ENCODE data around the gene PUSL1.

The PUSL1 gene

GRCh38 chr1:1318131-1318652 lies 9.8 kb downstream of the PUSL1 start:
- no peak overlapping the region for H3K4me3 ChIP-seq (ENCODE audit: low read depth, low read length)
- TF ChIP-seq, protein P1, sequence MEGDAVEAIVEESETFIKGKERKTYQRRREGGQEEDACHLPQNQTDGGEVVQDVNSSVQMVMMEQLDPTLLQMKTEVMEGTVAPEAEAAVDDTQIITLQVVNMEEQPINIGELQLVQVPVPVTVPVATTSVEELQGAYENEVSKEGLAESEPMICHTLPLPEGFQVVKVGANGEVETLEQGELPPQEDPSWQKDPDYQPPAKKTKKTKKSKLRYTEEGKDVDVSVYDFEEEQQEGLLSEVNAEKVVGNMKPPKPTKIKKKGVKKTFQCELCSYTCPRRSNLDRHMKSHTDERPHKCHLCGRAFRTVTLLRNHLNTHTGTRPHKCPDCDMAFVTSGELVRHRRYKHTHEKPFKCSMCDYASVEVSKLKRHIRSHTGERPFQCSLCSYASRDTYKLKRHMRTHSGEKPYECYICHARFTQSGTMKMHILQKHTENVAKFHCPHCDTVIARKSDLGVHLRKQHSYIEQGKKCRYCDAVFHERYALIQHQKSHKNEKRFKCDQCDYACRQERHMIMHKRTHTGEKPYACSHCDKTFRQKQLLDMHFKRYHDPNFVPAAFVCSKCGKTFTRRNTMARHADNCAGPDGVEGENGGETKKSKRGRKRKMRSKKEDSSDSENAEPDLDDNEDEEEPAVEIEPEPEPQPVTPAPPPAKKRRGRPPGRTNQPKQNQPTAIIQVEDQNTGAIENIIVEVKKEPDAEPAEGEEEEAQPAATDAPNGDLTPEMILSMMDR (IDR thresholded peaks at IDR 0.05; ENCODE audit: insufficient read depth, low read length, missing control alignments), result no peak
- POLR2A ChIA-PET, result interaction anchor here (0.6 to 1.0 kb wide), 3 partner anchors 9 to 53 kb away, joined by 3 to 4 read pairs (median 3); no protein-coding TSS in a partner anchor
- CTCF ChIA-PET, result interaction anchor here (1.3 kb wide), 1 partner anchor 9 kb away, joined by 3 read pairs; no protein-coding TSS in a partner anchor
- peak; percentile 57 for DNase-seq (ENCODE audit: low read depth, low spot score)

- no peak overlapping the region for H3K4me3 ChIP-seq (ENCODE audit: low read depth, low read length)
- no peak for DNase-seq (ENCODE audit: low read depth, low spot score)
- TF ChIP-seq, protein P1 (IDR thresholded peaks at IDR 0.05; ENCODE audit: insufficient read depth, low read length, missing control alignments), result no peak
- ChIA-PET CTCF (interaction anchor here (1.3 kb wide), 1 partner anchor 9 kb away, joined by 3 read pairs; no protein-coding TSS in a partner anchor), POLR2A (interaction anchor here (0.6 to 1.0 kb wide), 2 partner anchors 10 to 15 kb away, joined by 3 to 4 read pairs; no protein-coding TSS in a partner anchor)
Observed at GRCh38 chr1:1318777-1319645, 10.6 kb downstream of the PUSL1 start.

DNA sequence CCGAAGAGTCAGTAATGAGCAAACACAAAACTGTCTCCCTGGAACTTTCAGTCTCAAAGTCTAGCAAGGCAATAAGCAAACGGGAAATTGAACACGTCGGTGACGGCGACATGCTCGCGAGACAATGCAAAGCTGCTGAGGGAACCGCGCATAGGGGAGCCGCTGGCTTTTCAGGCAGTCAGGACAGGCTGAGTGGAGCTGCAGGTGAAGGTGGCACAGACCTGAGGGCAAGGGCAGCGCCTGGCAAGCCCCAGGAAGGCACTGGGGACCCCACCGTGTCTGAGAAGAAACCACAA lies 11.2 kb downstream of the PUSL1 start:
- TF ChIP-seq, protein P1 (IDR thresholded peaks at IDR 0.05; ENCODE audit: insufficient read depth, low read length, missing control alignments), result no peak
- POLR2A ChIA-PET, result no interaction called here
- DNase-seq (ENCODE audit: low read depth, low spot score), result no peak
- H3K4me3 ChIP-seq (ENCODE audit: low read depth, low read length), result no peak overlapping the region
- CTCF ChIA-PET, result no interaction called here

DNA sequence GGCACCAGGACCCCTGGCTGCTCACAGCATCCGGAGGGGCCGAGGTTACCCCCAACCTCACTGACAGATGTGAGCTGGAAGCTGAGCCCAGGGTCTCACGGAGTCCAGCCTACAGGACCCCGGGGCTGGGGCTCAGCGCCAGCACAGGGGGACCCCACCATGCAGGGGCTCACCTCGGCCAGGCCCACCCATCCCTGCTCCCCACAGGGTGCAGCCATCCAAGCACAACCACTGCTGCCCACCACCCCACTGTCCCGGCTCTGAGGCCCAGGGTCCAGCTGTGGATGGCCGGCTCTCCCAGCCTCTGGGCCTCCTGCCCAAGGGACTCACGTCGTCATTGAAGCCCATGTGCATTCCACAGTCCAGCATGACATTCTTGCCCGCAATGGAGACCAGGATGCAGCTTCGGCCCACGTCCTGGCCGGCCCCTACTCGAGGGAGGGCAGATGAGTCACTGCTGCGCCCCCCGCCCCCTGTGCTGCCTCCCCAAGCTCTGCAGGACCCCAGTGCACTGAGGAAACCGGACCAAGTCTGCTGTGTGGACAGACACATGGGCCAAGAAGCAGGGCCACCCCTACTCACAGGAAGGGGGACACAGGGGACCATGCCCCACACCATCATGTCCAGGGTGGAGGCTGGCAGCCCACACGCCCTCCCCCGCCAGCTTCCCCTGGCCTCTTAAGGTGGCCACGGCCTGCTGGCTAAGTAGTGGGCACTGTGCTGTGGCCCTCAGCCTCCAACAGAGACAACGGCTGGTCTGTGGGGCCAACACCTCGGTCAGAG lies 12.5 kb downstream of the PUSL1 start:
- TF ChIP-seq, protein P1 (IDR thresholded peaks at IDR 0.05; ENCODE audit: insufficient read depth, low read length, missing control alignments), result no peak
- ChIA-PET CTCF (no interaction called here), POLR2A (interaction anchor here (0.8 kb wide), 1 partner anchor 10 kb away, joined by 3 read pairs; no protein-coding TSS in a partner anchor)
- H3K4me3 ChIP-seq (ENCODE audit: low read depth, low read length), result no peak overlapping the region
- no peak for DNase-seq (ENCODE audit: low read depth, low spot score)

DNA sequence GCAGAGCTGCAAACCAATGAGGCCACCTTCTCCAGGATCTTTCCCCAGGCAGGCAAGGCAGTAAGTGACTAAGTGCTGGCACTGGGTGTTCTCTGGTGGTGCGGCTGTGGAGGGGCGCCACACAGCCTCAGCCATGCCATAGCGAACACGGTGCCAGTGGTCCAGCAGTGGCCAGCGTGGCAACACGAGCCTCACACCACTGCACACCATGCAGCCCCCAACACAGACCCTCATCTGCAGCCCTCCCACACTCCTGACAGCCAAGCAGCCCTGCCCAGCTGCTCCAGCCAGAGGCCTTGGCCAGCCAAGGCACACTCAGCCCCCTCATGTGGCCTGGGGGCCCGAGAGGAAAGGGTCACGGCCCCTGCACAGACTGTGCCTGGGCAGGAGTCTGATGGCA lies 13.1 kb downstream of the PUSL1 start:
- TF ChIP-seq, protein P1 (IDR thresholded peaks at IDR 0.05; ENCODE audit: insufficient read depth, low read length, missing control alignments), result no peak
- ChIA-PET CTCF (no interaction called here), POLR2A (no interaction called here)
- DNase-seq (ENCODE audit: low read depth, low spot score), result no peak
- no peak overlapping the region for H3K4me3 ChIP-seq (ENCODE audit: low read depth, low read length)

- POLR2A ChIA-PET, result no interaction called here
- H3K4me3 ChIP-seq (ENCODE audit: low read depth, low read length), result no peak overlapping the region
- CTCF ChIA-PET, result no interaction called here
- TF ChIP-seq, protein P1 (IDR thresholded peaks at IDR 0.05; ENCODE audit: insufficient read depth, low read length, missing control alignments), result no peak
- no peak for DNase-seq (ENCODE audit: low read depth, low spot score)
Observed at GRCh38 chr1:1322418-1322817, 14.0 kb downstream of the PUSL1 start.
